NCI-H2227 (cell line): Measurements from ENCODE around the gene KRTAP1-3.
"Not testable (repeated sequence)": the region's sequence is repeated elsewhere in the genome, so short reads cannot be mapped to it uniquely, and the experiment has no call there.

Experiments used
- DNase-seq: peaks from one replicate; lab custom pipeline; 2025; ENCODE audit not compliant: unreplicated experiment; lab: John Stamatoyannopoulos, UW

The KRTAP1-3 gene

GRCh38 chr17:41054556-41054955 is 19.9 kb upstream of the KRTAP1-3 start:
- DNase-seq = not testable (repeated sequence)

- no peak for DNase-seq
Measured at GRCh38 chr17:41054025-41054424, 19.4 kb upstream of the KRTAP1-3 start.

DNA sequence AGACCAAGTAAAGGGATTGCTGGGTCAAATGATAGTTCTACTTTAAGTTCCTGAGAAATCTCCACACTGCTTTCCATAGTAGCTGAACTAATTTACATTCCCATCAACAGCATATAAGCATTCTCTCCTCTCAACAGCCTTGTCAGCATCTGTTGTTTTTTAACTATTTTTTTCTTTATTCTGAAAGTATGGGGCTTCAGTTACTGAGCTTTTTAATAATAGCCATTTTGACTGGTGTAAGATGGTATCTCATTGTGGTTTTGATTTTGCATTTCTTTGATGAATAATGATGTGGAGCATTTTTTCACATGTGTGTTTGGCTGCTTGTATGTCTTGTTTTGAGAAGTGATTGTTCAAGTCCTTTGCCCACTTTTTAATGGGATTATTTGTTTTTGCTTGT is 17.9 kb upstream of the KRTAP1-3 start:
- no peak for DNase-seq

DNA sequence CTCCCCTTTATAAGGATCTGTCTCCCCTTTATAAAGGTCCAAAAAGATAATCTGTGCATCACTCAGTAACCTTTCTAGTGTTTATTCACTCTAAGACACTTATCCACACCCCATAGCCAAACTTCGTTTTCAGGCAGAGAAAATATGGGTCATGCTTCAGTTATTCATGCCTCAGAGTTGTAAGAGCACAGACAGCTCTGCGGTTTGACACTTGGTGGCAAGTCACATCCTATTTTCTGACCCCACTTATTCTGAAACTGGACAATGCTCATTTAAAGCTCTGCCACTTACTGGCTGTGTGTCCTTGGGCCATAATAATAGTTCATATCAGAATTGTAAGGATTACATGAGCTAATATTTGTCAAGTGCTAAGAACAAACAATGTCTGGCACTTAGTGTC is 14.4 kb upstream of the KRTAP1-3 start:
- no peak for DNase-seq

- DNase-seq = no peak
Measured at GRCh38 chr17:41048441-41048840, 13.8 kb upstream of the KRTAP1-3 start.

- not testable (repeated sequence) for DNase-seq
Measured at GRCh38 chr17:41046735-41047465, 12.2 kb upstream of the KRTAP1-3 start, which contains the start of gene KRTAP2-1. TSS of gene KRTAP2-1 (minus strand) at chr17:41047316. CDS start at chr17:41047267, 49 bp downstream.

GRCh38 chr17:41042953-41043352 is 8.3 kb upstream of the KRTAP1-3 start:
- DNase-seq = no peak

- DNase-seq = not testable (repeated sequence)
Measured at GRCh38 chr17:41040783-41041571, 6.3 kb upstream of the KRTAP1-3 start, which contains the start of gene KRTAP1-1. TSS of gene KRTAP1-1 (minus strand) at chr17:41041450. CDS start at chr17:41041397, 53 bp downstream.

DNA sequence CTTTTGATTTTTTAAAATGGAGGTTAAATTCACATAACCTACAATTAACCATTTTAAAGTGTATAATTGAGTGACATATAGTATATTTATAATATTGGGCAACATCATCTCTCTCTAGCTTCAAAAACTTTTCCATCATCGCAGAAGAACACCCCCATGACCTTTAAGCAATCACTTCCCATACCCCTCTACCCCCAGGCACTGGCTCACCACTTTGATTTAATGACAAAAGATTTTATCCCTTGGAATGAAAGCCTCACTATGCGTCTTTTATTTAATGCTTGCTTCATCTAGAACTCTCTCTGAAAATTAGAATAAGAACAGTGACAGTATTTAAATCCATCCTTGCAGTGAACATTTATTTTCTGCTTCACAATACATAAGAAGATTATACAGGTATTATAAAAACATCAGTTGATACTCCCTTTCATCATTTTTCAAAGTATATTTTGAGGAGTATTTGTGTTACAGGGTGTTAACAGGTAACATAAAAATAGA is 3.2 kb upstream of the KRTAP1-3 start:
- no peak for DNase-seq

GRCh38 chr17:41029633-41030245 is 4.9 kb downstream of the KRTAP1-3 start, which contains the start of gene KRTAP1-4:
TSS of gene KRTAP1-4 (minus strand) at chr17:41030195. CDS start at chr17:41030078, 117 bp downstream.
- DNase-seq = no peak

GRCh38 chr17:41026715-41027471 is 7.8 kb downstream of the KRTAP1-3 start, which contains the start of gene KRTAP1-5:
TSS of gene KRTAP1-5 (minus strand) at chr17:41027208. CDS start at chr17:41027155, 53 bp downstream.
- no peak for DNase-seq

DNA sequence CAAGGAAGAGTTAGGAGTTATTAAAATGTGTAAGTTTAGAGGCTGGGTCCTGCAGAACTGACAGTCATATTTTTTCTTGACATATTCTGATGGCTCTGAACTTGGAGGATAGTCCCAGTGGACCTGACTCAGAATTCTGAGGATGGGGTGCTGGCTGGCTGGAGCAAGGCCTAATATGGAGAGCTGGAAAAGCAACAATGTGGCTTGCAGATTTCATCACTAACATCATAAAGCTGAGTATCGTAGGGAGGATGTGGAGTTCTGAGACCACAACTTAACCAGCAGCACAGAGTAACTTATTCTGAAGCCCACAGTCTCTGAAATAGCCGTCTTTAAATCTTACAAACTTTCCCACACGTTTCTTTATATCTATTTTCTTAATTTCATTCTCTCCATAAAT is 10.0 kb downstream of the KRTAP1-3 start:
- no peak for DNase-seq

DNA sequence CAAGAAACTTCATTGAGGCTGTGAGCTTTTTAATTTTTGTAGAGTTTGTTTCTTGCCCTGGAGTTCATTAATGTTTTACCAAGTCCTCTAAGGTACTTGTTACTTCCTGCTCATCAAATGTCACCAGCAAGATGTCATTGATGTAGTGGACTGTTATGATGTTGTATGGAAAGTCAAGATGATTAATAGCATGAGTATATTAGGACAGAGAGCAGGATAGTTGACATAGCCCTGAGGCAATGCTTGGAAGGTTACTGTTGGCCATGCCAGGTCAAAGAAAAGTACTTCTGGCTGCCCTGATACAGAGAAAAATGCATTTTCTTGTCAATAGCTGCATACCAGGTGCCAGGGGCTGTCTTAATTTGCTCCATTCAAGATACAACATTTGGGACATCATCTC is 14.3 kb downstream of the KRTAP1-3 start:
- no peak for DNase-seq

DNA sequence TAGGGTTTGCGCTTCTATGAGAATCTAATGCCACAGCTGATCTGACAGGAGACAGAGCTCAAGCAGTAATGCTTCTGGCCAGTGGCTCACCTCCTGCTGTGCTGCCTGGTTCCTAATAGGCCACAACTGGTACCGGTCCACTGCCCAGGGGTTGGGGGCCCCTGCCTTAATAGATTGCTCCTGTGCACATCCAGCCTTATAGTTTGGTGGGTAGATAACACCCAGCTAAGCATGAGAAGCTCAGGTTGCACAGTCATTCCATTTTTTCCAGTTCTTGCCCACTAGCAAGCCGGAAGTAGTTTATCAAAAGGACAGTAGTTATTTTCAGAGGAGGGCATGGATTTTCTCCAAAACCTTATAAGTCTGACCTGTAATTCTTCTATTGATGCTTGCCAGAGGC is 15.3 kb downstream of the KRTAP1-3 start:
- DNase-seq = no peak

GRCh38 chr17:41018541-41018940 is 16.1 kb downstream of the KRTAP1-3 start:
- DNase-seq = no peak

DNA sequence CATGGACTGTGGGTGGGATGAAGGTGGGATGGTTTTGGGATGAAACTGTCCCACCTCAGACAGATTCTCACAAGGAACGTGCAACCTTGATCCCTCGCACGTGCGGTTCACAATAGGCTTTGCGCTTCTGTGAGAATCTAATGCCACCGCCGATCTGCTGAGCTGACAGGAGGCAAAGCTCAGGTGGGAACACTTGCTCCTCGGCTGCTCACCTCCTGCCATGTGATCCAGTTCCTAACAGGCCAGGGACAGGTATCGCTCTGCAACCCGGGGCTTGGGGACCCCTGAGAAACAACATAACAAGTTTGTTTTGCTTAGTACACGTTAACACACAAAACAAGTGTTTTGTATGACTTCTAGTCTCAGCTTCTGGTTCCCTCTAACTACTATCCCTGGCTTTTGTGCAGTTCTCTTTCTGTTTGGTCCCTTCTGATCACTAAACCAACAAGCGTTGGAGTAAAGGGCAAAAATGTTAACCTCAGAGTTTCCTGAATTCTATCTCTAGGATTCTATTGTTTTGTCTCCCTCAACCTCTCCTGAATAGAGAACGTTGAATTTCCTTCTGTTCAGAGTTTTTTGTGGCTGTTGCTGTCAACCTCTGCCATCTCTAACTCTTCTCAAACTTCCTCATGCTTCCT is 18.0 kb downstream of the KRTAP1-3 start:
- DNase-seq = no peak

DNA sequence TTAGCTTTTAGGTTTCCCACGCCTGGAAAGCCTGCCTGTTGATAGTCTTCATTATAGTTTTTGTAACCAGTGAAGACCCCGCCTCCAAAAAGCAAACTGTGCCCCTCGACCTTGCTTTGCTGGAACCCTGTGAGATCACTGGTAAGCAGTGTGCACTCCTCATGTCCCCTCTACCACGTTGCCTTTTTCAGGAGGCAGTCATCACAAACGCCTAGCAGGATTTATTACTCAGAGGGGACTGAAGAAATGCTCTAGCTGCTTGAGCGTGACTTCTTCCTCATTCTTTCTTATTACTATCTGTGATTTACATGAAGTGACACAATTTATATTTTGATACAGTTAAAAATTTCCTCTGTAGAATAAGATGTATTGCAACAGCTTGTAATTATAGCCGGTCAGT is 19.2 kb downstream of the KRTAP1-3 start:
- DNase-seq = no peak

DNA sequence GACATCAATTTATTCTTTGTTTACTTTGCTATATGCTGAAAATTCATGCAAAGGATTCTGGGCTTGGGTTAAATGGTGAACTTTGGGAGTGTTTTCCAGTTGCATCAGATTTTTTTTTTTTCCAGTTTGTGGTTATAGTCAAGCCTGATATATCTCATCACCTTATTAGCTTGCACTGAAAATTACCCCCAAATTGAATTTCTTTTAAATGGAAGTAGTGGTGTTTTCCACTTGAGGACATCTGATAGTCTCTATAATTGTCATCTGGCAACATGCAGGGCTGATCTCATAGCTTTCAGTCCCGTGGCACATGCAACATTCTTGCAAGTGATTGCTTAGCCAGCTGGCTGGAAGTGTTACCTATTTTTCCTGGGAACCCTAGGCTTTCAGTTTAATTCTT is 21.1 kb downstream of the KRTAP1-3 start:
- DNase-seq = peak; percentile 41

- DNase-seq = no peak
Measured at GRCh38 chr17:41013181-41013580, 21.5 kb downstream of the KRTAP1-3 start.
